PC-3 (cell line): ENCODE data around the gene ARL2BP.

Experiments used
- CTCF ChIP-seq: fragments of 300-600 bp; sonication (generic); conservative IDR thresholded peaks from 2 replicates; pipeline ENCODE4 v1.5.1; 2017; ENCODE audit warnings: antibody characterized with exemption, low read depth, mild to moderate bottlenecking, low read length
- EZH2 ChIP-seq: fragments of 300-600 bp; sonication (generic); IDR thresholded peaks from one replicate; pipeline ENCODE4 v1.6.1; 2017; ENCODE audit warnings: antibody characterized with exemption, mild to moderate bottlenecking, low read length; ENCODE audit not compliant: unreplicated experiment
- EZH2phosphoT487 ChIP-seq: fragments of 300-600 bp; sonication (generic); IDR thresholded peaks from 2 replicates; pipeline ENCODE4 v1.6.1; 2018; ENCODE audit warnings: mild to moderate bottlenecking, antibody characterized with exemption, low read length, borderline replicate concordance

DNA sequence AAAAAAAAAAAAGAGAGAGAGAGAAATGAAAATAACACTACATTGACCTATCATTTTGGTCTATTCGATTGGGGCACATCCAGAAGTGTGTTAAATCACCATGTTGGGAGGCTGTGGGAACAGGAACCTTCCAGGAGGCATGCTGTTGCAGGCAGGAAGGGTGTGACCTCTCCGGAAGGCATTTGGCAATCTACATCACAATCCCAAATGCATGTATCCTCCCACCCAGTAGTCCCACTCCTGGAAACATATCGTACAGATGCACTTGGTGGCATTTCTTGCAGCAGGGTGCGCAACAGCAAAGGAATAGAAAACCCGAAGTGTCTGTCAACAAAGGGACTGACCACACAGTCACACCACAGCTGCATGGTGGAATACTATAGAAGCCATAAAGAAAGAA lies 31.5 kb downstream of the ARL2BP start:
- TF ChIP-seq EZH2phosphoT487, result no peak
- no peak for TF ChIP-seq CTCF
- no peak for TF ChIP-seq EZH2
